ENCODE data around the gene ACOX1.
A peak's percentile ranks its signal among the peaks of the same experiment; 100 is the strongest.

DNA sequence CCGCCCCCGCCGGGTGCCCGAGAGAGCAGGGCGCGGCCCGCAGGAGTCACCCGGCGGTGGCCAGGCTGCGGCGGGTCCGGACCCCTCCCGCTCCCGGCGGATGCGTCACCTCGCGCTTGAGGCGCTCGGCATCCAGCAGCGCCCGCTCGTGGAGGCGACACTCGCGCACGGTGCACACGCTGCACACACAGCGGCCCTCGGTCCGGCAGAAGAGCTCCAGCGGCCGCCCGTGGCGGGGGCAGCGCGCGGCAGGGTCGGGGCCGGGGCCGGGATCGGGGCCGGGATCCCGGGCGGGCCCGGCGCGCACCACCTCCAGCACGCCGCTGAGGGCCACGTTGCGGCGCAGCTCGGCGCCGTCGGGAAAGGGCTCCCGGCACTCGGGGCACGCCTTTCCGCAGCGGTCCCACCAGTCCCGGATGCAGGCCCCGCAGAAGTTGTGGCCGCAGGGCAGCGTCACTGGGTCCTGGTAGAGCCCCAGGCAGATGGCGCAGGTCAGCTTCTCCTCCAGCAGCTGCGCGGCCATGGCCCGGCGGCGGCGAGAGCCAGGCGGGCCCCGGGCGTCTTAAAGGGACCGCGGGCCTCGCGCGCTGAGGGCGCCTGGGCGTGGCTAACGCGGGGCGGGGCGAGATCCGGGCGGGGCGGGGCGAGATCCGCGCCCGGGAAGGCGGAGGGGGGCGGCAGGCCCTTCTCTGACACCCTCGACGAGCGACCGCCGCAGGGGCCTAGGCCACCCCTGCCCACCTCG, 82.4 kb downstream of the ACOX1 start, which contains the start of gene TRIM65:
- TF ChIP-seq, protein P1, sequence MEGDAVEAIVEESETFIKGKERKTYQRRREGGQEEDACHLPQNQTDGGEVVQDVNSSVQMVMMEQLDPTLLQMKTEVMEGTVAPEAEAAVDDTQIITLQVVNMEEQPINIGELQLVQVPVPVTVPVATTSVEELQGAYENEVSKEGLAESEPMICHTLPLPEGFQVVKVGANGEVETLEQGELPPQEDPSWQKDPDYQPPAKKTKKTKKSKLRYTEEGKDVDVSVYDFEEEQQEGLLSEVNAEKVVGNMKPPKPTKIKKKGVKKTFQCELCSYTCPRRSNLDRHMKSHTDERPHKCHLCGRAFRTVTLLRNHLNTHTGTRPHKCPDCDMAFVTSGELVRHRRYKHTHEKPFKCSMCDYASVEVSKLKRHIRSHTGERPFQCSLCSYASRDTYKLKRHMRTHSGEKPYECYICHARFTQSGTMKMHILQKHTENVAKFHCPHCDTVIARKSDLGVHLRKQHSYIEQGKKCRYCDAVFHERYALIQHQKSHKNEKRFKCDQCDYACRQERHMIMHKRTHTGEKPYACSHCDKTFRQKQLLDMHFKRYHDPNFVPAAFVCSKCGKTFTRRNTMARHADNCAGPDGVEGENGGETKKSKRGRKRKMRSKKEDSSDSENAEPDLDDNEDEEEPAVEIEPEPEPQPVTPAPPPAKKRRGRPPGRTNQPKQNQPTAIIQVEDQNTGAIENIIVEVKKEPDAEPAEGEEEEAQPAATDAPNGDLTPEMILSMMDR (IDR thresholded peaks at IDR 0.05): peak in 3 of 5 experiments; percentile 5 to 33 (median 29)
- peak; percentile 71 to 85 (median 80) for TF ChIP-seq POLR2AphosphoS5 (IDR thresholded peaks at IDR 0.05)
- TF ChIP-seq EP300 (IDR thresholded peaks at IDR 0.05; ENCODE audit: low read depth): no peak
- TF ChIP-seq POLR2A (IDR thresholded peaks at IDR 0.05): peak; percentile 76

Data from transverse colon (tissue), 4 donors.